Hepatocyte (in vitro differentiated cells): ENCODE results near the gene MTHFR. TPM values are rescaled to one million over a fixed set of nuclear protein-coding genes. Genes with fewer than 3 reads are reported as not detected.

Source experiments
- DNase-seq: peaks from one replicate; pipeline ENCODE4 v3.0.0-alpha.2; 2016; ENCODE audit warnings: low spot score
- H2AFZ ChIP-seq: fragments of 200-600 bp; sonication (generic); 2 replicates; pipeline ENCODE4 v1.6.0; 2016; ENCODE audit warnings: antibody characterized with exemption, mild to moderate bottlenecking
- H3K27ac ChIP-seq: fragments of 200-600 bp; sonication (generic); 2 replicates; pipeline ENCODE4 v1.5.1; 2016; ENCODE audit warnings: mild to moderate bottlenecking
- H3K27me3 ChIP-seq: fragments of 200-600 bp; sonication (generic); 2 replicates; pipeline ENCODE4 v1.6.1; 2016
- H3K36me3 ChIP-seq: fragments of 200-600 bp; sonication (generic); replicated peaks from 2 replicates; pipeline ENCODE4 v1.5.1; 2016; ENCODE audit warnings: low read depth; ENCODE audit not compliant: insufficient read depth
- H3K4me1 ChIP-seq: fragments of 200-600 bp; sonication (generic); 2 replicates; pipeline ENCODE4 v1.5.1; 2016; ENCODE audit warnings: mild to moderate bottlenecking, moderate library complexity; ENCODE audit not compliant: insufficient read depth
- H3K4me2 ChIP-seq: fragments of 200-600 bp; sonication (generic); 2 replicates; pipeline ENCODE4 v1.6.0; 2016
- H3K4me3 ChIP-seq: fragments of 200-600 bp; sonication (generic); 2 replicates; pipeline ENCODE4 v1.5.1; 2016; ENCODE audit warnings: mild to moderate bottlenecking
- H3K79me2 ChIP-seq: fragments of 200-600 bp; sonication (generic); 2 replicates; pipeline ENCODE4 v1.6.0; 2017; ENCODE audit warnings: mild to moderate bottlenecking
- H3K9me2 ChIP-seq: fragments of 200-600 bp; sonication (generic); replicated peaks from 2 replicates; pipeline ENCODE4 v1.6.0; 2017; ENCODE audit warnings: mild to moderate bottlenecking; ENCODE audit not compliant: insufficient read depth
- H3K9me3 ChIP-seq: fragments of 200-600 bp; sonication (generic); 2 replicates; pipeline ENCODE4 v1.5.1; 2016; ENCODE audit warnings: low read depth, mild to moderate bottlenecking
- H4K20me1 ChIP-seq: fragments of 200-600 bp; sonication (generic); 2 replicates; pipeline ENCODE4 v1.6.0; 2016; ENCODE audit warnings: mild to moderate bottlenecking; ENCODE audit not compliant: insufficient read depth, poor library complexity, severe bottlenecking
- CTCF ChIP-seq: fragments of 200-600 bp; sonication (generic); IDR thresholded peaks from 2 replicates; pipeline ENCODE4 v1.5.1; 2016; ENCODE audit warnings: antibody characterized with exemption, mild to moderate bottlenecking; ENCODE audit not compliant: poor library complexity
- EZH2 ChIP-seq: fragments of 200-600 bp; sonication (generic); IDR thresholded peaks from 2 replicates; pipeline ENCODE4 v1.6.1; 2016; ENCODE audit warnings: antibody characterized with exemption, mild to moderate bottlenecking, borderline replicate concordance
- EZH2phosphoT487 ChIP-seq: fragments of 200-600 bp; sonication (generic); IDR thresholded peaks from one replicate; pipeline ENCODE4 v1.6.1; 2018; ENCODE audit warnings: antibody characterized with exemption, mild to moderate bottlenecking, low read depth, moderate library complexity; ENCODE audit not compliant: unreplicated experiment, severe bottlenecking
- WGBS: methylation state at CpG from one replicate; pipeline ENCODE4 v1.1.6; 2016; ENCODE audit warnings: low lambda C conversion rate; ENCODE audit errors: missing lambda C conversion rate; 5-methylcytosine and 5-hydroxymethylcytosine counted together
- polyA plus RNA-seq: library from polyadenylated mRNA; unstranded; fragments of >200 nt; fragmentation: Nextera tagmentation; extraction: Ambion mirVana; gene quantifications from 2 replicates; pipeline ENCODE4 v1.2.1, GENCODE V29; 2016
- total RNA-seq: library from RNA; depleted of rRNA; stranded (reverse); fragments of >200 nt; gene quantifications from 2 replicates; pipeline ENCODE4 v1.2.3, GENCODE V29; 2014

Gene MTHFR
- total and polyA plus RNA-seq, 2 experiments from 2014 or later, result 17.6 to 31.0 TPM

- Histone ChIP-seq H3K27me3 (no peaks in the 10 kb centered on the region), H3K4me3 (no peak overlapping the region), H3K36me3 (no peaks in the 10 kb centered on the region), H3K27ac (no peak overlapping the region), H3K9me2 (no peaks in the 10 kb centered on the region), H3K79me2 (no peaks in the 10 kb centered on the region), H3K4me1 (no peaks in the 10 kb centered on the region), H3K4me2 (no peak overlapping the region), H4K20me1 (no peaks in the 10 kb centered on the region), H3K9me3 (no peaks in the 10 kb centered on the region), H2AFZ (no peak overlapping the region)
- WGBS, result 98% methylated on average over 26 of the region's 27 CpGs
- no peak for DNase-seq
- no peak for TF ChIP-seq EZH2
- no peak for TF ChIP-seq CTCF
- TF ChIP-seq EZH2phosphoT487, result no peak
Observed at GRCh38 chr1:11748294-11749202, 57.2 kb downstream of the MTHFR start.

- WGBS, result 90% methylated on average over 20 of the region's 20 CpGs
- H3K79me2 ChIP-seq, result no peaks in the 10 kb centered on the region
- no peaks in the 10 kb centered on the region for H3K36me3 ChIP-seq
- H3K27me3 ChIP-seq, result no peaks in the 10 kb centered on the region
- no peak for TF ChIP-seq EZH2phosphoT487
- no peak for TF ChIP-seq CTCF
- no peak for TF ChIP-seq EZH2
- H3K4me1 ChIP-seq, result no peaks in the 10 kb centered on the region
- H3K27ac ChIP-seq, result no peak overlapping the region
- H4K20me1 ChIP-seq, result no peaks in the 10 kb centered on the region
- no peak overlapping the region for H3K4me2 ChIP-seq
- no peak overlapping the region for H3K4me3 ChIP-seq
- H3K9me3 ChIP-seq, result no peaks in the 10 kb centered on the region
- no peak overlapping the region for H2AFZ ChIP-seq
- no peaks in the 10 kb centered on the region for H3K9me2 ChIP-seq
- no peak for DNase-seq
Observed at GRCh38 chr1:11746795-11747487, 58.8 kb downstream of the MTHFR start.

GRCh38 chr1:11746092-11746491 lies 59.7 kb downstream of the MTHFR start:
- Histone ChIP-seq H4K20me1 (no peaks in the 10 kb centered on the region), H3K27me3 (no peaks in the 10 kb centered on the region), H3K79me2 (no peaks in the 10 kb centered on the region), H3K9me3 (no peaks in the 10 kb centered on the region), H3K36me3 (no peaks in the 10 kb centered on the region), H2AFZ (no peak overlapping the region), H3K9me2 (no peaks in the 10 kb centered on the region), H3K4me3 (no peak overlapping the region), H3K4me2 (no peak overlapping the region), H3K4me1 (no peaks in the 10 kb centered on the region), H3K27ac (no peak overlapping the region)
- no peak for DNase-seq
- no peak for TF ChIP-seq EZH2
- WGBS, result 94% methylated on average over 6 of the region's 6 CpGs

- 90% methylated on average over 9 of the region's 9 CpGs for WGBS
- H3K27me3 ChIP-seq, result no peaks in the 10 kb centered on the region
- H3K9me3 ChIP-seq, result no peaks in the 10 kb centered on the region
- no peaks in the 10 kb centered on the region for H3K79me2 ChIP-seq
- no peak overlapping the region for H3K27ac ChIP-seq
- no peak for DNase-seq
- H4K20me1 ChIP-seq, result no peaks in the 10 kb centered on the region
- H3K4me2 ChIP-seq, result no peak overlapping the region
- no peak overlapping the region for H3K4me3 ChIP-seq
- no peaks in the 10 kb centered on the region for H3K9me2 ChIP-seq
- no peaks in the 10 kb centered on the region for H3K36me3 ChIP-seq
- H2AFZ ChIP-seq, result no peak overlapping the region
- TF ChIP-seq EZH2phosphoT487 (no peak), CTCF (no peak)
- no peaks in the 10 kb centered on the region for H3K4me1 ChIP-seq
Observed at GRCh38 chr1:11744287-11744686, 61.5 kb downstream of the MTHFR start.
